Bone marrow (tissue), 2 donors: ENCODE results near the gene LRG1.

Experiments
- DNase-seq, 2 donors: peaks; one replicate each; lab custom pipeline; 2025; lab: John Stamatoyannopoulos, UW

LRG1 gene

GRCh38 chr19:4539693-4540581 is at the start of gene LRG1:
LRG1 (minus strand) TSS chr19:4540036; CDS start chr19:4540013, 23 bp downstream.
- DNase-seq, result peak in 1 of 2 donors; percentile 48

DNA sequence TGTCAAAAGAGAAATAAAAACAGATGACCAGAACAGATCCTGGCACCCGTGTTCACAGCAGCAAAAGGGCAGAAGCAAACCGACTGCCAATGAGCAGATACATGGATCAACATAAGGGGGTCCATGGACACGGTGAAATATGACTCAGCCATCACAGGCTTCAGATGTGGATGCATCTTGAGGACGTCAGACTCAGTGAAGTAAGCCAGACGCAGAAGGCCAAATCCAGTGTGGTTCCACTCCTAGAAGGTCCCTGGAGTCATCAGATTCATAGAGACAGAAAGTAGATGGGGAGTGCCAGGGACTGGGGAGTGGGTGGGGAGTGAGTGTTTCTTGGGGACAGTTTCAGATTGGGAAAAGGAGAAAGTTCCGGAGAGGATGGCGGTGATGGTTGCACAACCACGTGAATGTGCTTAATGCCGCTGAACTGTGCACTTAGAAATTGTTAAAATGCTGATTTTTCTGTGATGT is 48.5 kb upstream of the LRG1 start:
- DNase-seq, result no peak

DNA sequence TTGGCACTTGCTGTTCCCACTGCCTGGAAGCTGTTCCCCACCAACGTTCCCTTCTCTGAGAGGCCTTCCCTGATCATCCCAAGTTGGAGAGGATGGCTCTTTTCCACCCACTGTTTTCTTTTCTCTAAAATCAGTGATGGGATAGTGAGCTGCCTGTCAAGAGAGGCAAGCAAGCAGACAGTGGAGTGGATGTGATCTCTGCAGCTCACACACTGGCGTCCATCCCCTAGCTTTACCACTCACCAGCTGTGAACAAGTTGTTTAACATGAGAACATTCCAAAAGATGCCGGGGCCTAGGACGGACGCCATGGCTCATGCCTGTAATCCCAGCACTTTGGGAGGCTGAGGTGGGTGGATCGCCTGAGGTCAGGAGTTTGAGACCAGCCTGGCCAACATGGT is 47.7 kb upstream of the LRG1 start:
- DNase-seq, result no peak

DNA sequence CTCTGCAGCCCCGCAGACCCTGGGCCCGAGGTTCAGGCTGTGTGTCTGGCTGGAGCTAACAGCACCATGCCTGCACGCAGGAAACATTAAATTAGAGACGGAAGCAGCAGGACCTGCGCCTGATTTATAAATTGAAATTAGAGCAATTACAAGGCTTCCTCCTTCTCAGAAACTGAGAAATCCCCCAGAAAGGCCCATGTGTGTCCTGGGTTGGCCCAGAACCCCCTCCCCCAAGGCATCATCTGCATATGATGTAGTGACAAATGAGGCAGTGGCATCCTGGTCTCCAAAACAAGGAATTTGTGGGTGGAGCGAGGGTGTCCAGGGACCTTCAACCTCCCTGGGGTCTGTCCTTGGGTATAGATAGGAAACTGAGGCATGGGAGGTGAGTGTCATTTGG is 46.9 kb upstream of the LRG1 start:
- DNase-seq, result no peak

DNA sequence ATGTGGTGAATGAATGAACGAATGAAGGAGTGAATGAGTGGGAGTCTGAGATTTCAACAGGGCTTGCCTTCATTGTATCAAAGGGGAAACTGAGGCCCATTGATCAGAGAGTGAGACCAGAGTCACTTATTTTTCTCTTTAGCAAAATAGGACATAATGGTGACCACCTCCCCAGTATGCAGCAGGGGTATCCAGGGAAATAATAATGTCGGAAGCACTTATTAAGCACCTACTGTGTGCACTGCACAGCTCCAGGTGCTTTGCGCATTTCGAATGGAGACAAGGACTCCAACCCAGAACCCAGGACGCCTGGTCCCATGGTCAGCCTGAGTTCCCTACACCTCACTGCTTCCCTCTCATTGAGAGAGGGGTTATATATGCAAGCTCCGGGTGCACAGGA is 46.4 kb upstream of the LRG1 start:
- DNase-seq, result no peak

- no peak for DNase-seq
These were observed 45.7 kb upstream of the LRG1 start for GRCh38 chr19:4585556-4585955.

- DNase-seq, result no peak
These were observed 45.0 kb upstream of the LRG1 start for GRCh38 chr19:4584670-4585460.

- no peak for DNase-seq
These were observed 44.3 kb upstream of the LRG1 start for GRCh38 chr19:4583961-4584669.

DNA sequence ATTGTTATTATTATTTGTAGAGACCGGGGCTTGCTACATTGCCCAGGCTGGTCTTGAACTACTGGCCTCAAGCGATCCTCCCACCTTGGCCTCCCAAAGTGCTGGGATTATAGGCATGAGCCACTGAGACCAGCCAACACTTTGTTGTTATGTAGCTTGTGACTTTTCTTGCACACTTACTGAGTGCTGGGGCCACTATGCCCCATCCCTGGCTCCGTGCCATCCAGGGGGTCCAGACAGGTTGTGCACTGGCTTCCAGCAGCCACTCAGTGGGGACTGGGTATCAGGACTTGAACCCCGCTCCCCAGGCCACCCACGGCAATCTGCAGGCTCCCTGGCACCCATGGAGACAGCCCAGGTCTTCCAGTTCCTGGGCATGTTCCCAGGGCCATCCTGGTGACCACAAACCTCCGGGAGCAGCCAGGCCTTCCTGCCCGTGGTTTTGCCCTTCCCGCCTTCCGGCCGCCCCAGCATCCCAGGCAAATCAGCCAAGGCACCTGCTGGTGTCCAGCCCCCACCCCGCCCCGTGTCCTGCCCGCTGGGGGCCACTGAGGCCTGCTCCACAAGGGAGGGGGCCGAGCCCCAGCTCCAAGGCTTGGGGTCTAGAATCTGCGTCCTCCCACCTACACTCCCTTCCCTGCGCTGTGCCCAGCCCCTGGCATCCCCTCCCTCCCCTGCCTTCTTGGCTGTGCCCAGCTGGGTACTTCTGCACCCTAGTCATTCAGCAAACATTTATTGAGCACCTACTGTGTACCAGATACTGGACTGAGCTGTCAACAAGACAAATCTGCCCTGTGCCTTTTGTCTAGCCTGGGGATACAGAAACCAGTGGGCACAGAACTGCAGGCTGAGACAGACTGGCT is 43.4 kb upstream of the LRG1 start:
- no peak for DNase-seq

- DNase-seq, result no peak
These were observed 42.1 kb upstream of the LRG1 start for GRCh38 chr19:4581666-4582553.

DNA sequence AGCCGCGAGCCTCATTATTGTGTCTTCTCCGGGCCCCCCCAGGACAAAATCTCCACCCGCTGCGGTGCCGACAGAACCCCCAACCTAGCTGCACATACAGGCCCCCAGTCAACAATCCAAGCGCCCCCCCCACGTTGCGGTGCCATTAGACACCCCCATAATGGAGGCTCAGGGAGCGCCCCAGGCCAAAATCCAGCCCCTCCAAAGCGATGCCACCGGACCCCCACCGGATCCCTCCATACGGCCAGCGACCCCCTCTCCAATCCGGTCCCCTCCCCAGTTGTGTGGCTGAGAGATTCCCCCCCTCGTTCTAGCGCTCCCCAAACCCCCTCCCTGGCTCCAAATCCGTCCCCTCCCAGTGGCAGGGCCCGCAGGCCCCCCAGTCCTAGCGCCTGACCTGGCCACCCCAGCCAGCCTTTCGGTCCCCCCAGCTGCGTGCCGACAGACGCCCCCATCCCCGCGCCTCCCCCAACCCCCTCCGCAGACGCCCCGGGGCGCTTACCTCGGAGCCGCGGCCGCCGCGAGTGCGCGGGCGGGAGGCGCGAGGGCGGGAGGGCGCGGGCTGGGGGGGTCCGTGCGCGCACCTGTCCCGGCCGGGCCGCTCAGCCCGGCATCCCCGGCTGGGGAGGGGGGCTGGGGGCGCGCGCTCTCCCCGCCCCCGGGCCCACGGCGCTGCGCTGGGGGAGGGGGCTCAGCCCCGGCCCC is 41.3 kb upstream of the LRG1 start:
- no peak for DNase-seq

GRCh38 chr19:4580021-4580901 is 40.4 kb upstream of the LRG1 start:
- no peak for DNase-seq

GRCh38 chr19:4579389-4579788 is 39.6 kb upstream of the LRG1 start:
- no peak for DNase-seq

- DNase-seq, result no peak
These were observed 38.9 kb upstream of the LRG1 start for GRCh38 chr19:4578552-4579248.

DNA sequence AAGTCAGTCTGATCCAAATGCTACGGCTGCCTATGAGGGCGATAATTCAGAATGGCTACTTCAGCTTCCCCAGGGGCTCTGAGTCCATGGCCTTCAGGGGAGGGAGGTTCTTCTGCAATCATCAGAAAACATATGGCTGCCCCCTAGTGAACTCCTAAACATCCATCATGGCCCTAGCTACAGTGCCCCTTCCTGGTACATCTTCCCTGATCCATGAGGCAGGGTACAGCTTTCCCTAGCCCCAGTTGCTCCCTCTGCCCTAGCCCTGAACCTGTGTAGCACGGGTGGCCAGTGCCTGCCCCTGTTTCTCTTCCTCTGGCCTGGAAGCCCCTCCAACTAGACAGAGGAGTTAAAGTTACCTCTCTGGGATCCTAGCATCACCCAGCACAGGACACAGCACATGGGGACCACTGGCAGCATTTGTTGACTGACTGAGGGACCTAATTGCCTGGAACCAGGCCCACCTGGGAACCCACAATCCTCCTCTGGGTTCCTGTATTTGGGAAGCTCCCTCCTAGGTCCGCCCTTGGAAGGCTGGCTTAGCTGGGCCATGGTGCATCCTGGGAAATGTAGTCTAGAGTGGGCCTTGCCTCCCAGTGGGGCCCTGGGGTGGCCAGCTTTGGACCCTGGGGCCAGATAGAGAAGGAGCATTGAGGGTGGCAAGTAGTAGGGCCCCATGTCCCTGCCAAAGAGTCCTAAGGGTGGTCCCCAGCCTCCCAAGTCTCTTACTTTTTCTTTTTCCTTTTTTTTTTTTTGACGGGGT is 37.4 kb upstream of the LRG1 start:
- DNase-seq, result no peak

- DNase-seq, result peak; percentile 28 to 48
These were observed 36.4 kb upstream of the LRG1 start for GRCh38 chr19:4576016-4576933.
